Type B pancreatic cell (in vitro differentiated cells): ENCODE data around the gene STPG1. TPM values are rescaled to one million over a fixed set of nuclear protein-coding genes. Genes with fewer than 3 reads are reported as not detected.

ENCODE experiments used
- DNase-seq: peaks from one replicate; pipeline ENCODE4 v3.0.0; 2021; ENCODE audit warnings: mixed read lengths; ENCODE audit not compliant: unreplicated experiment; ENCODE audit errors: extremely low spot score
- H3K27ac Mint-ChIP-seq: 2 replicates; pipeline ENCODE4 v1.8.0; 2021; ENCODE audit warnings: mild to moderate bottlenecking, mixed read lengths
- H3K27me3 Mint-ChIP-seq: 2 replicates; pipeline ENCODE4 v1.8.0; 2021; ENCODE audit warnings: mixed read lengths
- H3K36me3 Mint-ChIP-seq: 2 replicates; pipeline ENCODE4 v1.8.0; 2021; ENCODE audit warnings: mixed read lengths
- H3K4me1 Mint-ChIP-seq: one replicate; pipeline ENCODE4 v1.8.0; 2021; ENCODE audit warnings: mixed read lengths; ENCODE audit not compliant: unreplicated experiment
- H3K4me3 Mint-ChIP-seq: 2 replicates; pipeline ENCODE4 v1.8.0; 2021; ENCODE audit warnings: mild to moderate bottlenecking, mixed read lengths
- H3K9me3 Mint-ChIP-seq: 2 replicates; pipeline ENCODE4 v1.8.0; 2021; ENCODE audit warnings: mixed read lengths
- CTCF ChIP-seq: fragments of 200-600 bp; sonication (generic); conservative IDR thresholded peaks from 2 replicates; pipeline ENCODE4 v1.5.0; 2021; ENCODE audit warnings: antibody characterized with exemption, mild to moderate bottlenecking
- total RNA-seq: library from RNA; stranded (reverse); gene quantifications from 2 replicates; pipeline ENCODE4 v1.2.1, GENCODE V29; 2021; ENCODE audit warnings: low replicate concordance

The STPG1 gene
- total RNA-seq, 1 donor from 2014 or later, result 8.7 TPM

- Mint-ChIP-seq H3K4me3 (peak overlapping the region; percentile 31), H3K27ac (peak overlapping the region; percentile 86), H3K9me3 (no peaks in the 10 kb centered on the region), H3K4me1 (peaks cover 20% of the 10 kb centered on the region), H3K36me3 (peaks cover 4% of the 10 kb centered on the region), H3K27me3 (no peaks in the 10 kb centered on the region)
- no peak for DNase-seq
- no peak for TF ChIP-seq CTCF
Observed at GRCh38 chr1:24373710-24374109, 39.9 kb downstream of the STPG1 start.

GRCh38 chr1:24373044-24373443 is 40.5 kb downstream of the STPG1 start:
- no peaks in the 10 kb centered on the region for H3K27me3 Mint-ChIP-seq
- no peaks in the 10 kb centered on the region for H3K9me3 Mint-ChIP-seq
- H3K27ac Mint-ChIP-seq, result peak overlapping the region; percentile 86
- H3K36me3 Mint-ChIP-seq, result peaks cover 4% of the 10 kb centered on the region
- H3K4me1 Mint-ChIP-seq, result peaks cover 20% of the 10 kb centered on the region
- no peak for TF ChIP-seq CTCF
- no peak for DNase-seq
- no peak overlapping the region for H3K4me3 Mint-ChIP-seq

- no peak for TF ChIP-seq CTCF
- Mint-ChIP-seq H3K27me3 (no peaks in the 10 kb centered on the region), H3K9me3 (no peaks in the 10 kb centered on the region), H3K36me3 (no peaks in the 10 kb centered on the region), H3K4me1 (peaks cover 28% of the 10 kb centered on the region), H3K4me3 (no peak overlapping the region), H3K27ac (no peak overlapping the region)
- DNase-seq, result no peak
Observed at GRCh38 chr1:24369801-24370200, 43.8 kb downstream of the STPG1 start.

GRCh38 chr1:24369199-24369598 is 44.4 kb downstream of the STPG1 start:
- no peak overlapping the region for H3K27ac Mint-ChIP-seq
- DNase-seq, result no peak
- H3K4me1 Mint-ChIP-seq, result peaks cover 32% of the 10 kb centered on the region
- H3K9me3 Mint-ChIP-seq, result no peaks in the 10 kb centered on the region
- no peaks in the 10 kb centered on the region for H3K36me3 Mint-ChIP-seq
- no peak overlapping the region for H3K4me3 Mint-ChIP-seq
- H3K27me3 Mint-ChIP-seq, result no peaks in the 10 kb centered on the region
- TF ChIP-seq CTCF, result no peak

- Mint-ChIP-seq H3K4me1 (peaks cover 38% of the 10 kb centered on the region), H3K36me3 (no peaks in the 10 kb centered on the region), H3K4me3 (no peak overlapping the region), H3K27me3 (no peaks in the 10 kb centered on the region), H3K27ac (no peak overlapping the region), H3K9me3 (no peaks in the 10 kb centered on the region)
- no peak for TF ChIP-seq CTCF
- no peak for DNase-seq
Observed at GRCh38 chr1:24366707-24367106, 46.9 kb downstream of the STPG1 start.
